Measurements from ENCODE around the gene APBB2.

Gene APBB2

GRCh38 chr4:40937140-40937725 is 277.1 kb downstream of the APBB2 start:
- H3K4me3 ChIP-seq (replicated peaks; ENCODE audit: low read depth, low read length): no peak overlapping the region
- TF ChIP-seq CTCF (IDR thresholded peaks at IDR 0.05; ENCODE audit: low read depth, low read length, missing control alignments): no peak
- no peak for DNase-seq (ENCODE audit: extremely low read depth, low read depth)

GRCh38 chr4:40934676-40935075 is 279.7 kb downstream of the APBB2 start:
- H3K4me3 ChIP-seq (replicated peaks; ENCODE audit: low read depth, low read length): no peak overlapping the region
- DNase-seq (ENCODE audit: extremely low read depth, low read depth): no peak
- no peak for TF ChIP-seq CTCF (IDR thresholded peaks at IDR 0.05; ENCODE audit: low read depth, low read length, missing control alignments)

GRCh38 chr4:40933272-40934053 is 280.9 kb downstream of the APBB2 start:
- TF ChIP-seq CTCF (IDR thresholded peaks at IDR 0.05; ENCODE audit: low read depth, low read length, missing control alignments): no peak
- DNase-seq (ENCODE audit: extremely low read depth, low read depth): no peak
- no peak overlapping the region for H3K4me3 ChIP-seq (replicated peaks; ENCODE audit: low read depth, low read length)

- H3K4me3 ChIP-seq (replicated peaks; ENCODE audit: low read depth, low read length): no peak overlapping the region
- no peak for DNase-seq (ENCODE audit: extremely low read depth, low read depth)
- no peak for TF ChIP-seq CTCF (IDR thresholded peaks at IDR 0.05; ENCODE audit: low read depth, low read length, missing control alignments)
Measured at GRCh38 chr4:40931841-40932240, 282.5 kb downstream of the APBB2 start.

GRCh38 chr4:40931238-40931637 is 283.1 kb downstream of the APBB2 start:
- no peak for TF ChIP-seq CTCF (IDR thresholded peaks at IDR 0.05; ENCODE audit: low read depth, low read length, missing control alignments)
- no peak overlapping the region for H3K4me3 ChIP-seq (replicated peaks; ENCODE audit: low read depth, low read length)
- no peak for DNase-seq (ENCODE audit: extremely low read depth, low read depth)

GRCh38 chr4:40927074-40927473 is 287.3 kb downstream of the APBB2 start:
- no peak for TF ChIP-seq CTCF (IDR thresholded peaks at IDR 0.05; ENCODE audit: low read depth, low read length, missing control alignments)
- no peak for DNase-seq (ENCODE audit: extremely low read depth, low read depth)
- H3K4me3 ChIP-seq (replicated peaks; ENCODE audit: low read depth, low read length): no peak overlapping the region
